Dermis blood vessel endothelial cell (primary cell): ENCODE results near the gene DYSF. TPM values are rescaled to one million over a fixed set of nuclear protein-coding genes. Genes with fewer than 3 reads are reported as not detected.
A peak's percentile ranks its signal among the peaks of the same experiment; 100 is the strongest.
"Not testable (repeated sequence)": the region's sequence is repeated elsewhere in the genome, so short reads cannot be mapped to it uniquely, and the experiment has no call there.

Source experiments
- DNase-seq: peaks from one replicate; pipeline ENCODE4 v3.0.0; 2010
- total RNA-seq: library from RNA; depleted of rRNA; stranded (reverse); fragments of >200 nt; gene quantifications from 2 replicates; pipeline ENCODE4 v1.2.3, GENCODE V29; 2014

DYSF gene
- total RNA-seq: 145 and 268 TPM in 2 replicates

DNA sequence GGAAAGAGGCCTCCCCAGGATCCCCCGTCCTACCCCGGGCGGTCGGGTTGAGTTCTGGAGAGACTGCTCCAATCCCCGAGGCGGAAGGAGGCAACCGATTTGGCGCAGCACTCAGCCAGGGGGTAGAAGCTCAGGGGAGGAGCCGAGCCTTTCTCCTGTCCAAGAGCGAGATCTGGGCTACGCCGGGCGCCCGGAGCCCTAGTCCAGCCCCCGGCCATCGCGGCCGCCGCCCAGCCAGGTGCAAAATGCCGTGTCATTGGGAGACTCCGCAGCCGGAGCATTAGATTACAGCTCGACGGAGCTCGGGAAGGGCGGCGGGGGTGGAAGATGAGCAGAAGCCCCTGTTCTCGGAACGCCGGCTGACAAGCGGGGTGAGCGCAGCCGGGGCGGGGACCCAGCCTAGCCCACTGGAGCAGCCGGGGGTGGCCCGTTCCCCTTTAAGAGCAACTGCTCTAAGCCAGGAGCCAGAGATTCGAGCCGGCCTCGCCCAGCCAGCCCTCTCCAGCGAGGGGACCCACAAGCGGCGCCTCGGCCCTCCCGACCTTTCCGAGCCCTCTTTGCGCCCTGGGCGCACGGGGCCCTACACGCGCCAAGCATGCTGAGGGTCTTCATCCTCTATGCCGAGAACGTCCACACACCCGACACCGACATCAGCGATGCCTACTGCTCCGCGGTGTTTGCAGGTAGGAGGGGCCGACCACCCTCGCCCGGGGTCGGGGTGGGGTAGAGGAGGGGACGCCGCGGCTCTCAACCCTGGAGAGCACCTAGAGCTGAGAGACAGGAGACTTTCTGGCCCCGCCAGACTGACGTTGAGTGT, at the start of gene DYSF:
Gene DYSF, plus strand, starts transcription at position 158 of the 817 bp plus-strand sequence.
- peak; percentile 59 for DNase-seq

DNA sequence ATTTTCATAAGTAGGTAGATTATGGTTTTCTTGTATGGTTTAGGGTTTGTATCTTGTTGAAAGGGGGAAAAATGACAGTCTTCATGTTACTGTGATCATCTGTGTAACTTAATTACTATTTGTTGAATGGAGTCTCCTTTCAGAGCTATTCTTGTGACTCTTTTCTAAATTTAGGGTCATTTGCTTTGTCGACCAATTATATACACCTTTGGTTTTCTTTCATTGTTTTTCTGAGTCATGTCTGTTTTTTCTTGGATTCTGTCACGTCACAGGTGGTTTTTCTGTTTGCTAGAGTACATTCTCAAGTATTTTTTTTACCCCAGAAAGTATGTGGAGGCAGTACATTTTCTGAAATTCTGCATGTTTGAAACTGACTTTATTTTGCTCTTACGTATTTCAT, 43.8 kb upstream of the DYSF start:
- DNase-seq: no peak

DNA sequence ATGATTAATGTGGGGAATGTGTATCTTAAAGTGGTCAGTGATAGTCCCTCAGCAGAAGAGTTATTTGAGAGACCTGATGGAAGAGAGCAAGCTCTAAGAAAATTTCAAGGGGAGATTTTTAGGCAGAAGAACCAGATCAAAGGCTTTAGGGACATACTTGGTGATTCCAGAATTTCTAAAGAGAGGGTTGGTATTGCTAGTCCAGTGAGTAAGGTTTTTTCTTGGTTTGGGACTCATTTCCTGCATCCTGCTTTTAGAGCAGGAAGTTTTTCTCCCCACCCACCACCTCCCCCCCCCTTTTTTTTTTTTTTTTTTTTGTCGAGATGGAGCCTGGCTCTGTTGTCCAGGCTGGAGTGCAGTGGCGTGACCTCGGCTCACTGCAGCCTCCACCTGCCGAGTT, 42.7 kb upstream of the DYSF start:
- DNase-seq: peak; percentile 40

DNA sequence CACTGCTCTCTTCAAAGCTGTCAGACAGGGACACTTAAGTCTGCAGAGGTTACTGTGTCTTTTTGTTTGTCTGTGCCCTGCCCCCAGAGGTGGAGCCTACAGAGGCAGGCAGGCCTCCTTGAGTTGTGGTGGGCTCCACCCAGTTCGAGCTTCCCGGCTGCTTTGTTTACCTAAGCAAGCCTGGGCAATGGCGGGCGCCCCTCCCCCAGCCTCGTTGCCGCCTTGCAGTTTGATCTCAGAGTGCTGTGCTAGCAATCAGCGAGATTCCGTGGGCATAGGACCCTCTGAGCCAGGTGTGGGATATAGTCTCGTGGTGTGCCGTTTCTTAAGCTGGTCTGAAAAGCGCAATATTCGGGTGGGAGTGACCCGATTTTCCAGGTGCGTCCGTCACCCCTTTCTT, 36.5 kb upstream of the DYSF start:
- DNase-seq: not testable (repeated sequence)

DNA sequence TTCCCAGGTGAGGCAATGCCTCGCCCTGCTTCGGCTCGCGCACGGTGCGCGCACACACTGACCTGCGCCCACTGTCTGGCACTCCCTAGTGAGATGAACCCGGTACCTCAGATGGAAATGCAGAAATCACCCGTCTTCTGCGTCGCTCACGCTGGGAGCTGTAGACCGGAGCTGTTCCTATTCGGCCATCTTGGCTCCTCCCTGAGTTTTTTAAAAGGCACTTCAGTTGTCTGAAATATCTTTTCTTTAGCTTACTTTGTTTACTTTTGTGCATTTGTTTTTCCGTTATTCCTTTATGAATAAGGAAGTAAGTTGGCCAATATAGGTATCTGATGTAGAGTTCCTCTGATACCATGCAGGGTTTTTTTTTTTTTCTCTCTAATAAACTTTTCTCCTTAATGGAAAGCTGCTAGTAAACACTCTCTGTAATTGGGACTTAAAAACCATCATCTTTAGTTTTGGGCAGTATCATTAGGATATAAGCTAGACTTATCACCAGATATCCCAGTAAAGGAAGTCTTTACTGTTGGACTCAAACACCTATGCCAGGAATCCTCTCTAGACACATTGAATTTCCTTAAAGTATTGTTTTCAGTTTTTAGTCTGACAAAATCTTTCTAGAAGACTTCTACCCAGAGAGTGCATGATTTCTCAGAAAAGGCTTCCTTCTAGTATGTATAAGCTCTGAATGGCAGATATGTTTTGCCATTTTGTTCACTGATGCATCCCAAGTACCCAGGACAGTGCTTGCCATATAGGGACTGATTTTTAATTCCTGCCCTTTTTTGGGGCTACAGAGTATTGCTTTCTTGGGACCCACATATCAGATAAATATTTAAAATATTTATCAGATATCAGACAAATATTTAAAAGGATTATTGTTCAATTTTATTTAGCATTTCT, 35.8 kb upstream of the DYSF start:
- no peak for DNase-seq

DNA sequence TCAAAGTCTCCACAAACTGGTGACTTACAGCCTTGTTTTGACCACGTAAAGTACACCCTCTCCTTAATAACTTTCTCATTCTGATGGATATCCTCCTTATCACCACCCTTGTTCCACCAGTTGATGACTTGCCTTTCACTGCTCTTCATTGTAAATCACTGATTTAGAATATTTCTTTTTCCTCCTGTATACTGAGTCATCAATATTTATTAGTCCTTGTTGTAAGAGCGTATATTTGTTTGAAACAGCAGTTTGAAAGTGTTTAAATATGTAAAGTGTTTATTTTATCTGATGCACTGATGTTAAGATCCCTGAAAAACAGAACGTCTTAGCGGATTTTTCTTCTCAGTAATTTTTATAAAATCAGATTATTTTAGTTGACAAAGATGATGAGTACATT, 34.2 kb upstream of the DYSF start:
- no peak for DNase-seq

DNA sequence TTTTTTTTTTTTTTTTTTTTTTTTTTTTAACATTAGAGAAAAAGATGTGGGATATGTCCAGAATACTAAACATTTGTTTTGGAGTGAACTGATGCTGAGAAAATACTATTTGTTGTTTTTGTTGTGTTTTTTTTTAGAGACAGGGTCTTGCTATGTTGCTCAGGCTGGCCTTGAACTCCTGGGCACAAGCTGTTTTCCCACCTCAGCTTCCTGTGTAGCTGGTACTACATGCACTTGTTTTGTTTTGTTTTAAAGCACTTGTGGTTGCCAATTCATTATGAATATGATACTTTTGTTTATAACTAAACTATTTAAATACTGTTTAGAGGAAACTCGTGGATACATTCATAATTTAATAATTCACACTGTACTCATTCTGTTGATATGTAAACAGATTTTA, 33.4 kb upstream of the DYSF start:
- DNase-seq: peak; percentile 15

DNA sequence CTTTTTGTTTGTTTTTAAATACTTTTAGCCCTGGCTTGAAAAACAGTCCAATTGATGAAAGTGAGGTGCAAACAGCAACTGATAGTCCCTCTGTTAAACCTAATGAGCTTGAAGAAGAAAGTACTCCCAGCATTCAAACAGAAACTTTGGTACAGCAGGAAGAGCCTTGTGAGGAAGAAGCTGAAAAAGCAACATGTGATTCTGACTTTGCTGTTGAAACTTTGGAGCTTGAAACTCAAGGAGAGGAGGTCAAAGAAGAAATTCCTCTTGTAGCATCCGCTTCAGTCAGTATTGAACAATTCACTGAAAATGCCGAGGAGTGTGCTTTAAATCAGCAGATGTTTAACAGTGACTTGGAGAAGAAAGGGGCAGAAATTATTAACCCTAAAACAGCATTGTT, 30.6 kb upstream of the DYSF start:
- peak; percentile 42 for DNase-seq

DNA sequence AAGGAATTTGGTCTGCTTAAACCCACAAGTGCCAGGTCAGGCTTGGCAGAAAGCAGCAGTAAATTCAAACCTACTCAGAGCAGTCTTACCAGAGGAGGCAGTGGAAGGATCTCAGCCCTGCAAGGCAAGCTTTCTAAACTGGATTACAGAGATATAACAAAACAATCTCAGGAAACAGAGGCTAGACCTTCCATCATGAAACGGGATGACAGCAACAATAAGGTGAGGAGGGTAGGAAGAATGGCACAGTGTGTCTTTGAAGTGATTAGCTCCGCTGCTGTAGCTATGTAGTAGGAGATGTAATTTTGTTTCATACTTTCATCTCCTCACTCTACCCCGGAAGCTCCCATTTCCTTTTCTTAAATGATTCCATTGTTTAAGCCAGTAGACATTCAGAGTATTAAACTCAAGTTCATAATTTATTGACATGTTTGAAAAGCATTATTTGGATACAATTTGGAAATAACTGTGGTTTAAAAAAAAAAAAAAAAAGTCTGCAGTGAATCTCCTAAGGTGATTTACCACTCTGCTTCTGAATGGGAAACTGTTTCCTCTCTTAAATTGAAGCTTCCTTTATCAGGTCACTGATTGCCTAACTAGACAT, 29.4 kb upstream of the DYSF start:
- DNase-seq: peak; percentile 87

DNA sequence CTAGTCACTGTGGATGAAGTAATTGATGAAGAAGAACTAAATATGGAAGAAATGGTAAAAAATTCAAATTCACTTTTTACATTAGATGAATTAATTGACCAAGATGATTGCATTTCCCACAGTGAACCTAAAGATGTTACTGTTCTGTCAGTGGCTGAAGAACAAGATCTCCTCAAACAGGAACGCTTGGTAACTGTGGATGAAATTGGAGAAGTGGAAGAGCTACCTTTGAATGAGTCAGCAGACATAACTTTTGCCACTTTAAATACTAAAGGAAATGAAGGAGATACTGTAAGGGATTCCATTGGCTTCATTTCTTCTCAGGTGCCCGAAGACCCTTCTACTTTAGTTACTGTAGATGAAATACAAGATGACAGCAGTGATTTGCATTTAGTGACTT, 26.6 kb upstream of the DYSF start:
- no peak for DNase-seq

DNA sequence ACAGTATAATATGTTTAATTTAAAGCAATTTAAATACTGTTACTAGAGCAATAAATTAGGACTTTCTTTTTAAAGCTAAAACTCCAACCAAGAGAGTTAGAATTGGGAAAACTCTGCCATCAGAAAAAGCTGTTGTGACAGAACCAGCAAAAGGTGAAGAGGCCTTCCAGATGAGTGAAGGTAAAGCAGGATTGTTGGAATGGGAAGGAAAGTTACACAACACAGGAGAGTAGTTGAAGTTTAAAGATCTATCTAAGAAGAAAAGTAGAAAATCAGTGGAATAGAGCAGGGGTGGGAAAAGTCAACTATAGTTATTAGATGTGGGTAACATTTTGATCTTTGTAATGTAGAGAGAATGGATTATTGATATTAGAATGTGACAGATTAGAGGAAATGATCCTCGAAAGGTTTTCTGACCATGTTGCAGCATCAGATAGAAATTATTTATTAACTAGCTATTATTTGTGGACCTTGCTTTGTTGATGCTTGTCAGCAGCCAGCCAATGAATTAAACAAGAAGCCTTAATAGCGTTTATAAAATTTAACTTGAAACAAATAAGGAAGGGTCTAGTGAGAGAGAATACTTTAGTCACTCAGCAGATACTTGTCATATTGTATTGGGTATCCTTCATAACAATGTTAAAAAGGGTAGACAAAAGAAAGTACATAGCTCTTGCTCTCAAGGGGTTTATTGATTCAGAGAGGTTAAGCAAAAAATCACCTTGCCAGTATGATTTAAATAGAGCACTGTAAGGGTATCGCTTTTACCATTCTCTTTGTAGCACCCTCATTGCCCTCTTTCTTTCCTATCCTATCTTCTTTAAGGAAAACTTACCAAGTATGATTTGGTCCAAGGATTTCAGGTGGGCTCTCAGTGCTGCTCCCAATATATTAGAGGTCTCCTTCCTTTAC, 24.6 kb upstream of the DYSF start:
- DNase-seq: no peak

DNA sequence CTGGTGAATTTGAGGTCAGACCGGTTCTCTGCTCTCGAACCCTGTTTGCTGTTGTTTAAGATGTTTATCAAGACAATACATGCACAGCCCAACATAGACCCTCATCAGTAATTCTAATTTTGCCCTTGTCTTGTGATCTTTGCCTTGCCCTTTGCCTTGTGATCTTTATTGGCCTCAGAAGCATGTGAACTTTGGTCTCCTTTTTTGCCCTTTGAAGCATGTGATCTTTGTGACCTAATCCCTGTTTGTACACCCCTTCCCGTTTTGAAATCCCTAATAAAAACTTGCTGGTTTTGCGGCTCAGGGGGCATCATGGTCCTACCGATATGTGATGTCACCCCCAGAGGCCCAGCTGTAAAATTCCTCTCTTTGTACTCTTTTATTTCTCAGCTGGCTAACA, 8.2 kb upstream of the DYSF start:
- DNase-seq: not testable (repeated sequence)

DNA sequence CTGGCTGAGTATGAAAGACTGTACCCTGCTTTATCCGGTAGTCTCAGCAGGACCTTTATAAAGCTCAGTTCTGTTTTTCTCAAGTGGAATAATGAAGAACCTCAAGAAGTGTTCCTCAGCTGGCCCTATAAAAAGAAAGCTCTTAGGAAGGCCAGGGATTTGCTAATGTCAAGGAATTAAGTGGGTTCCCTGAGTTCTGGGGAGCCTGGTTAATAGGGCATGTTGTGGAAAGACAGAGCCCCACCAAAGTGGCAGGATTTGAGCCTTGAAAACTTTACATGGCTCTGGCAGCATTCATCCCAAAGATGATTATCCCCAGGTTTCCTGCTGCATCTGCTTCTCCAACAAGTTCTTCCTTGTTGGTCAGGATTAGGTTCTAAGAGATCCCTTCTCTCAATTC, 6.9 kb upstream of the DYSF start:
- no peak for DNase-seq

DNA sequence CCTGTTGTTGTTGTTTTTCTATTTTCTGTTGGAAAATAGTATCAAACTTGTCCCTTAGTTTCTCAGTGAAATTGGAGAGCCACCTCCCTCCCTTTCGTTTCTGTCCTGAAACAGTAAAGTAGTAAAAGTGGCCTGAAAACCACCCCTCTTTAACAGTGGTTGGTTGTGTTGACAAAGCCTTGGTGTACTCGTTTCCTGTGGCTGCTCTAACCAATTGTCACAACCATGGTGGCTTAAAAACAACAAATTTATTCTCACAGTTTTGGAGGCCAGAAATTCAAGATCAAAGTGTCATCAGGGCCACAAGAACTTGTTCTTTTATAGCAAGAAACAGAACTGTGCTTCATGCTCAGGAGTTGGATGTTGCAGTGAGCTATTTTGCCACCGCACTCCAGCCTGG, 4.0 kb upstream of the DYSF start:
- no peak for DNase-seq

DNA sequence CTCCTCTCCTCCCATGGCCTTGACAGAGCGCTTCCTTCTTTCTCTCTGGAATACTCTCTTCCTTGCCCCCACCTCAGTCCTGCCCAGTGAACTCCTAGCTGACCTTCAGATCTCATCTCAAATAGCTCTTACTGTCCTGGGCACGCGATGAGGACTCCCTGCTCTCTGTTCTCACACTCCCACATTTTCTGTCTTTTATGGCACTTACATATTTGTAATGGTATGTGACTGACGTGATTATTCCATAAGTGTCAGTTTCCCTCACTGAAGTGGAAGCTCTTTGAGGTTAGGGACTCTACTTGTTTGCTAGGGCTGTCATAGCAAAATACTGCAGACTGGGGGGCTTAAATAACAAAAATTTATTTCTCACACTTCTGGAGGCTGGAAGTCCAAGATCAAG, 1.7 kb upstream of the DYSF start:
- DNase-seq: no peak

DNA sequence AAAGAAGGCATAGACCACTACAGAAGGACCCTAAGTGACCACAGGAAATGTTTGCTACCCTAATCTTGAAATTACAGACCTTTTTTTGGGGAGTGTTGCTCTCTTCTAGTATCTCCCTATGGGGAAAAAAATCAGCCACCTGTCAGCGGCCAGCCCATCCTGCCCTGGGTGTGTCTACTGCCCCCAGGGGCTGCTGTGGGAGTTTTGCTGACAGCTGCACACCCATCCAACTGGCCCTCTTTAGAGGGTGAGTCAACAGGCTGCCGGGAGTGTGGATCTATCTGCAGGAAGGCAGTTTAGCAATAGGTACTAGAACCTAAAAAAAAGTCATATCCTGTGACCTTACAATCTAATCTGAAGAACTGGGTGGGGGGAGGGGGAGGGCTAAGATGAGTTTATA, 796 bp upstream of the DYSF start:
- DNase-seq: peak; percentile 74

DNA sequence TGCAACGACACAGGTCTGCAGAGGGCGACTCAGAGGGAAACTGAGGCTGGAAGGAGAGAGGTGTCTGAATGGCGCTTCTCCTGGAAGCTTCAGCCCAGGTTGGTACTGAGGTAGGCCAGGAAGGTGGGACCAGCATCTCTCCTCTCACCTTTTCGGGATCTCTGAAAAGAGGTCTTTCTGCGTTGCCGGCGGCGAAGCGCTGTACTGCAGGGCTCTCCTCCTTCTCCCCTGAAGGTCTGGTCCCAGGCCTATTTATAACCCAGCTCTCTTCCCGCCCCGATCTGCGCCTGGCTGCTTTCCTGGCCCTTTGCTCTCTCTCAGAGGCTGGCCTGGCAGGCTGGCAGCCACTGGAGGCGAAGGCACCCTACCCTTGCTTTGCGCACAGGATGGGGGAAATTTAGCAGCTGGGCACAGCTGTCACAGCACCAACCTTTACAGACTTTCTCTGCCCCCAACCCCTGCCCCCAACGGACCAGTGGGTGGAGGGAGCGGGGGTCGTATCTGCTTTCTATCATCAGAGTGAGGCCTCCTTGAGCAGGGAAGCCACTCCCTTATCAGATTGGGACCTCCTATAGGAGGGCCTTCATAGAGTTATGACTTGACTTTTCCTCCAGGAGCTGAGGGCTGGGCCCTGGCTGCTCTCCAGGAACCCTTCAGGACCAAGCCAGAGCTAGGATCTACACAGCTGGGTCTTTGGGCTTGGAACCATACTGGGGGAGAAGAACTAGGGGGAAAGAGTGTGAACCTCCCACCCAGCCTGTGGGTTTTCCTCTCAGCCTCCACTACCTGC, 1.1 kb downstream of the DYSF start:
- peak; percentile 75 for DNase-seq

DNA sequence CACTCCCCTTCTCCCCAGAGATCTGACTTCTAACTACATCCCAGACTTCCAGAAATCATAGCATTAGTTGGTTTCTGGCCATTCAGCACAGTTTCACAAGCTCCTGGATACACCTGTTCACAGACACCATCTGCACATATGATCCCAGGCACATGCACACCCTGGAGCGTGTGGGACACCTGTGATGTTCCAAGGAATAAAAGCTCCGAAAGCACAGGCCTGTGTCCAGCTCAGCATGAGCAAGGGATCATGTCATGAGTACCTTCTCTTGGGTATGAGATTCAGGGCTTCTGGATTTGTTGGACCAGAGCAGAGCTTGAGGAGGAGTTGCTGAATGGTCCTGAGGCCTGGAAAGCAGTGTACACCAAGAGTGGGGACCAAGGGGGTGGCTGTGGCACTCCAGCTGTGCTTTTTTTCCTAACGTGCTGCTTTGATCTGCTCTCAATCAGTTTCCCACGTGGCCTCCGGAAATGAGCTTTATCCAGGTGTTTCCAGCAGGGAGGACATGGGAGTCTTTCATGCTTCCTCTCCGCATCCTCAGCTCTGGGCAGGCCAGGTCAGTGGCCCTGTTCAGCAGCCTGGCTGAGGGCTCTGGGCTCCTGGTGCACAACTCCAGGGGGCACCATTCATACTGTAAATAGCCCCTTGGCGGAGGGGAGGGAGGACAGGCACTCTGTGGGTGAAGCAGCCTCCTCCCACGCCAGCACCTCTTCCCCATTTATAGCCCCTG, 1.8 kb downstream of the DYSF start:
- DNase-seq: peak; percentile 68

DNA sequence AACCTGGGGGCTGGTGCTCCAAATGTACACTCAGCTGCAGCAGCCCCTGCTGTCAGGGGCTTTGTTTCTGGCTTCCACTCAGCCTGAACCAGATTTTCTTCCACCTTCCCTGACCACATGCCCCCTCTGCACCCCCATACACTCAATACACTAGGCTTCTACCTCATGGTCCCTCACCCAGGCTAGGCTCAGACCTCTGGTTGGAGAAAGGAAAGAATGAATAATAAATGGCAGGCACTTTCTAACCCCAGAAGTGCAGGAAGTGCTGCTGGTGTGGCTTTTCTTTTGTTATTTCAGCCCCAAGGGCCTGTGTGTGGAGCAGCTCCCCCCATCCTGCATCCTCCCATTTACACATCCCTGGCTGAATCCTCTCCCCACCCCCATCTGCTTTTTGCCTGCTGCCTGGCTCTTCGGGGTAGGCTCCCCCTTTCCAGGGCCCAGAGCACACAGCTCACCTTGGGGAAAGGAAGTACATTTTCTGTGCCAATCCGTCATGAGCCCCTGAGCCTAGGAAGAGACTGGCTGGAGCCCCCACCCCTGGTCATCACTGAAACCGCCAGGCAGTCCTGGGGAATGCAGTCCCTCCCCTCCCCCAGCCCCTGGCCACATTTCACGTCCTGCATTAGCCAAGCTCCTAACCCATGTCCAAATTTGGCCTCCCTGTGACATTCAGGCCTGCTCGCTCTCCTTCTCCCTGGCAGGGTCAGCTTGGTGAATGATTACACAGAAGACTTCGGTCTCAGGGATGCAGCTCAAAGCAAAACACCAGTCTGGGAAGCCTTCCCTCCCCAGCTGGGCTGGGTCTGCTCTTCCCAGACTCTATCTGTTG, 2.6 kb downstream of the DYSF start:
- DNase-seq: peak; percentile 66

DNA sequence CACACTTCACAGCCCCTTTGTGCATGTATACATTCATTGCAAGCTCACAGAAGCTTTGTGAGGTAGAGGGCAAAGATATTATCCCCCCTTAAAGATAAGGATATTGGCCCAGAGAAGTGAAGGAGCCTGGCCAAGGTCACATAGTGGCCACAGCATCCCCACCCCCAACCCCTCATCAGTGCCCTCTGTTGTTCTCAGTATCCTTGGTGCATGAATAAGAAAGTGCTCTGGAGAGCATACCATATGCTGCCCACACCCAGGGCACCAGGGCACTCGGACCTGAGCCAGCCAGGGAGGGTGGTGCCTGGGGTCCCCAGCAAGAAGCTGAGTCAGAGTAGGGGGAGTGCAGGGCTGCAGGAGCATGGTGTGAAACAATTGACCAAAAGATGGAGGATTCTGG, 3.3 kb downstream of the DYSF start:
- DNase-seq: no peak
